Medulla oblongata (tissue), 1 donor: ENCODE data around the gene RPS5.
"Not testable (repeated sequence)": the region's sequence is repeated elsewhere in the genome, so short reads cannot be mapped to it uniquely, and the experiment has no call there.

Source experiments
- DNase-seq: peaks from one replicate; pipeline ENCODE4 v3.0.0-alpha.2; 2015; ENCODE audit errors: extremely low spot score

The RPS5 gene

GRCh38 chr19:58386576-58387337, at the start of gene RPS5:
Gene RPS5, plus strand, starts transcription at chr19:58387269. Its CDS starts 869 bp downstream, at chr19:58388138.
- peak; percentile 99 for DNase-seq

- no peak for DNase-seq
Measured at GRCh38 chr19:58338336-58338735, 48.7 kb upstream of the RPS5 start.

GRCh38 chr19:58338825-58339558, 48.1 kb upstream of the RPS5 start:
- no peak for DNase-seq

- DNase-seq = no peak
Measured at GRCh38 chr19:58345558-58345957, 41.5 kb upstream of the RPS5 start.

GRCh38 chr19:58346961-58347929, 39.8 kb upstream of the RPS5 start:
- DNase-seq = peak; percentile 67

GRCh38 chr19:58348080-58348479, 39.0 kb upstream of the RPS5 start:
- DNase-seq = not testable (repeated sequence)

GRCh38 chr19:58349590-58349989, 37.5 kb upstream of the RPS5 start:
- no peak for DNase-seq

GRCh38 chr19:58350001-58350861, 36.8 kb upstream of the RPS5 start:
- no peak for DNase-seq

GRCh38 chr19:58350871-58351557, 36.1 kb upstream of the RPS5 start:
- DNase-seq = no peak

GRCh38 chr19:58351558-58351878, 35.6 kb upstream of the RPS5 start:
- DNase-seq = no peak

- no peak for DNase-seq
Measured at GRCh38 chr19:58351990-58352755, 34.9 kb upstream of the RPS5 start.

- no peak for DNase-seq
Measured at GRCh38 chr19:58352760-58353671, 34.1 kb upstream of the RPS5 start, which contains the start of gene A1BG. Gene A1BG, minus strand, starts transcription at chr19:58353492. Its CDS starts 55 bp downstream, at chr19:58353437.

GRCh38 chr19:58353717-58354477, 33.2 kb upstream of the RPS5 start:
- DNase-seq = no peak

GRCh38 chr19:58354478-58355030, 32.5 kb upstream of the RPS5 start:
- DNase-seq = no peak

GRCh38 chr19:58355215-58355796, 31.8 kb upstream of the RPS5 start:
- no peak for DNase-seq

GRCh38 chr19:58355908-58356765, 30.9 kb upstream of the RPS5 start:
- no peak for DNase-seq
